ENCODE data around the gene VPS35L.

DNA sequence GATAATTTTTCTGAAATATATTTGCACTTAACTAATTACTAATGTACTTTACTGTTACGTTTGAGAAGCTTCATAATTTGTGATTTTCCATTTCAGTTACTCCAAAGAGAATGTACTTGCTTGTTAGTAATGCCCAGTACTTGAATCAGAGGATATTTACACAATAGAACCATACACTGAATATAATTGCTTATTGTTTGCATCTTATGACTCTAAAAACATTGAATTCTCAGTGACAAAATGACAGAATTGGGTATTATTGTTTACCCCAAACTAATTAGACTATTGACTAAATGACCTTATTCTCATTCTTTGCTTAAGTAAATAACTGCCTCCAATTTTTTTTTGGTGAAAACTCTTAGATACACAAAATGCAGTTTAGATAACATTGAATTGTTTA is 22.9 kb upstream of the VPS35L start:
- TF ChIP-seq CTCF (IDR thresholded peaks at IDR 0.05): no peak
- TF ChIP-seq EZH2 (IDR thresholded peaks at IDR 0.05; ENCODE audit: borderline replicate concordance, insufficient read depth, low read depth, low read length, poor library complexity, severe bottlenecking): no peak
